GF-D8 (cell line): ENCODE results near the gene SLC46A3.
A peak's percentile ranks its signal among the peaks of the same experiment; 100 is the strongest.

ENCODE experiments used
- DNase-seq: peaks from one replicate; lab custom pipeline; 2025; lab: John Stamatoyannopoulos, UW

The SLC46A3 gene

GRCh38 chr13:28680541-28680940 is 38.2 kb downstream of the SLC46A3 start:
- DNase-seq = no peak

- no peak for DNase-seq
These were observed 39.1 kb downstream of the SLC46A3 start for GRCh38 chr13:28679628-28680027.

- DNase-seq = no peak
These were observed 40.0 kb downstream of the SLC46A3 start for GRCh38 chr13:28678809-28679208.

GRCh38 chr13:28671126-28671792 is 47.5 kb downstream of the SLC46A3 start:
- DNase-seq = peak; percentile 21

- no peak for DNase-seq
These were observed 51.8 kb downstream of the SLC46A3 start for GRCh38 chr13:28666897-28667488.

- DNase-seq = peak; percentile 16
These were observed 59.2 kb downstream of the SLC46A3 start for GRCh38 chr13:28659621-28659970.

- peak; percentile 84 for DNase-seq
These were observed 59.8 kb downstream of the SLC46A3 start, which contains the start of gene POMP for GRCh38 chr13:28658796-28659620. Gene POMP (plus strand): TSS chr13:28659130. CDS start chr13:28659185, 55 bp downstream.

GRCh38 chr13:28658539-28658795 is 60.3 kb downstream of the SLC46A3 start:
- DNase-seq = no peak

GRCh38 chr13:28657784-28658538 is 60.8 kb downstream of the SLC46A3 start:
- DNase-seq = peak; percentile 52

- DNase-seq = no peak
These were observed 63.2 kb downstream of the SLC46A3 start for GRCh38 chr13:28655561-28655960.

- no peak for DNase-seq
These were observed 64.5 kb downstream of the SLC46A3 start for GRCh38 chr13:28654276-28654675.

GRCh38 chr13:28653111-28653510 is 65.7 kb downstream of the SLC46A3 start:
- DNase-seq = no peak

GRCh38 chr13:28651810-28652401 is 66.9 kb downstream of the SLC46A3 start:
- no peak for DNase-seq

GRCh38 chr13:28650284-28650683 is 68.5 kb downstream of the SLC46A3 start:
- no peak for DNase-seq
